Measurements from ENCODE around the gene MPPED1. TPM values are rescaled to one million over a fixed set of nuclear protein-coding genes. Genes with fewer than 3 reads are reported as not detected.

MPPED1 gene
- total RNA-seq, 1 experiment from 2014 or later, result not detected

DNA sequence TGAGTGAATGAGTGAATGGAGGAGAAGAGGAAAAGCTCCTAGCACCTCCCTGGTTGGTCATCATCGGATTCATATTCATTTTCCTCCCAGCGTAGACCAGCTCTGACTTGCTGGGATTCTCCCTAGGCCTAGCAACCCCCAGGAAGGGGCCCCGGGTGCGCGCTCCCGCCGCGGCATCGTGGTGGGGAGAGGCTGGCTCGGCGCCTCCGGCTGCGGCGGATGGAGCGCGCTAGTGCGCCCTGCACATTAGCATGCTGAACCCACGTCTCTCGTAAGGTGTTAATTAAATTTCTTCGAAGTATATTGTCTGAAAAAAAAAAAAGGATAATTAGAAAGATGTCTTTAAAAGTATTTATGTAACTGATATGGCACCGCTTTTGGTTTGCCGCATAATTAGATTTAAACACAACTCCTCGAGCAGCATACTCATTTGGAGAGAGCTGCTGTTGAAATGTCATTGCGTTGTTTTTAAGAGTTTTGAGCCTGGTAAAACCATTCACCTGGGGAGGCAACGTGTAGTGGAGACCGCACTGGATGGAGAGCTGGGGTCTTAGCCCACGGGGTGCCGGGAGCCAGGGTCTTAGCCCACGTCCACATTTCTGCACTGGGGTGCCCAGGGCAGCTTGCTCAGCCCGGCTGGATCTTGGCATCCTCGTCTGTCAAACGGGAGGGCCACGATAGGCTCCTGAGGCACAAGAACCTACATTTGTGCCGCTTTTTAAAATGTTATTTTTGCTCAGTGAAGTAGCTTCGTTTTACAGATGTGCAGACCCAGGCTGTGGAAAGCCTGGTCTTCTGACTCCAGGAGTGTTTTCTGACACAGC is 21.8 kb downstream of the MPPED1 start:
- Mint-ChIP-seq H3K4me3 (ENCODE audit: unreplicated experiment) (no peak overlapping the region), H3K27me3 (ENCODE audit: insufficient read depth, unreplicated experiment) (peaks cover 87% of the 10 kb centered on the region), H3K4me1 (ENCODE audit: insufficient read depth, unreplicated experiment) (no peaks in the 10 kb centered on the region), H3K9me3 (ENCODE audit: unreplicated experiment) (no peaks in the 10 kb centered on the region), H3K27ac (ENCODE audit: low read depth, unreplicated experiment) (no peak overlapping the region), H3K36me3 (ENCODE audit: insufficient read depth, unreplicated experiment) (no peaks in the 10 kb centered on the region)
- TF ChIP-seq, protein P1, sequence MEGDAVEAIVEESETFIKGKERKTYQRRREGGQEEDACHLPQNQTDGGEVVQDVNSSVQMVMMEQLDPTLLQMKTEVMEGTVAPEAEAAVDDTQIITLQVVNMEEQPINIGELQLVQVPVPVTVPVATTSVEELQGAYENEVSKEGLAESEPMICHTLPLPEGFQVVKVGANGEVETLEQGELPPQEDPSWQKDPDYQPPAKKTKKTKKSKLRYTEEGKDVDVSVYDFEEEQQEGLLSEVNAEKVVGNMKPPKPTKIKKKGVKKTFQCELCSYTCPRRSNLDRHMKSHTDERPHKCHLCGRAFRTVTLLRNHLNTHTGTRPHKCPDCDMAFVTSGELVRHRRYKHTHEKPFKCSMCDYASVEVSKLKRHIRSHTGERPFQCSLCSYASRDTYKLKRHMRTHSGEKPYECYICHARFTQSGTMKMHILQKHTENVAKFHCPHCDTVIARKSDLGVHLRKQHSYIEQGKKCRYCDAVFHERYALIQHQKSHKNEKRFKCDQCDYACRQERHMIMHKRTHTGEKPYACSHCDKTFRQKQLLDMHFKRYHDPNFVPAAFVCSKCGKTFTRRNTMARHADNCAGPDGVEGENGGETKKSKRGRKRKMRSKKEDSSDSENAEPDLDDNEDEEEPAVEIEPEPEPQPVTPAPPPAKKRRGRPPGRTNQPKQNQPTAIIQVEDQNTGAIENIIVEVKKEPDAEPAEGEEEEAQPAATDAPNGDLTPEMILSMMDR (IDR thresholded peaks at IDR 0.05; ENCODE audit: unreplicated experiment), result no peak
- intact Hi-C loops (cut with micrococcal nuclease), result no loop called here
- no peak for DNase-seq (ENCODE audit: unreplicated experiment)
- ChIA-PET POLR2A (no interaction called here), CTCF (interaction anchor here (0.7 kb wide), 1 partner anchor 214 kb away, joined by 3 read pairs; no protein-coding TSS in a partner anchor)
- BruUV-seq (replicated peaks), result no TSS peak

DNA sequence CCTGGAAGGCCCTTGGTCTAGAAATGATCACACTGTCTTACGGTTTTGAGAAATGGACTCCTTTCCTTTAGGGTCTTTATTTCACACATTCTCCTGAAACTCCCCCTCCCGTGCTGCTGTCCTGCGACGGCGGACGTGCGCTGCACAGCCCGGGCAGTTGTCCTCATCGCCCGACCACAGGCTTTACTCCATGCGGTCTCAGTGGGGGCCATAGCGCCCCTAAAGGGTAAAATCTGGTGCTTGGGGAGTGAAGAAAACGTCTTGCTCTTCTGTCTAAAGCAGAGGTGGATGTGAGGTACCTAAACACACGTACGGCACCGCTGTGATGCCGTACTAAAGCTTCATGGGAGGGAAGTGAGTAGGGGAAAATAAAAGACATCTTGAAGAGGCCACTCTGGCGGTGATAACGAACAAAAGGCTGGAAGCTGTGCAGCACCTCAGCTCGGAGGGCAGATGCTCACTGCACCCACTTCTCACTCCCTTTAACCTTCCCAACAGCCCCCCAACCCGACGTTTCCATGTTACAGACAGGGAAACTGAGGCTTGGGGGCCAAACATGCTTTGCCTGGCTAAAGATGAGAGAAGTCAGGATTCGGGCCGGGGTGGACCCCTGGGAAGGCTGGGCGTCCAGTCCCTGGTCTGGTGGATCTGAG is 22.6 kb downstream of the MPPED1 start:
- Mint-ChIP-seq H3K36me3 (ENCODE audit: insufficient read depth, unreplicated experiment) (no peaks in the 10 kb centered on the region), H3K27ac (ENCODE audit: low read depth, unreplicated experiment) (no peak overlapping the region), H3K4me1 (ENCODE audit: insufficient read depth, unreplicated experiment) (no peaks in the 10 kb centered on the region), H3K27me3 (ENCODE audit: insufficient read depth, unreplicated experiment) (peaks cover 84% of the 10 kb centered on the region), H3K4me3 (ENCODE audit: unreplicated experiment) (no peak overlapping the region), H3K9me3 (ENCODE audit: unreplicated experiment) (no peaks in the 10 kb centered on the region)
- no TSS peak for BruUV-seq (replicated peaks)
- POLR2A ChIA-PET, result no interaction called here
- intact Hi-C loops (cut with micrococcal nuclease), result no loop called here
- CTCF ChIA-PET, result interaction anchor here (0.7 kb wide), 1 partner anchor 215 kb away, joined by 3 read pairs; no protein-coding TSS in a partner anchor
- TF ChIP-seq, protein P1 (IDR thresholded peaks at IDR 0.05; ENCODE audit: unreplicated experiment), result no peak
- DNase-seq (ENCODE audit: unreplicated experiment), result no peak

DNA sequence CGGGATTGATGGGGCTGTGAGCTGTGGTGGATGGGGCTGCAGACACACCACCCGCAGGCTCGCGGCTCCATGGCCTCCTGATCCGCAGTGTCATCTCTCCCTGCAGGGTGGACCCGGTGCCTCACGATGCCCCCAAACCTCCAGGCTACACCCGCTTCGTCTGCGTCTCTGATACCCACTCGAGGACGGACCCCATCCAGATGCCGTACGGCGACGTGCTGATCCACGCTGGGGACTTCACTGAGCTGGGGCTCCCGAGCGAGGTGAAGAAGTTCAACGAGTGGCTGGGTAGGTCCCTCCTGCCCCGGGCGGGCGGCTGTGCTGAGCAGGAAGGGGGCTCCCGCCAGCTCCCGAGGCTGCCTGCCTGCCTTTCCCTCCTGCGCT is 23.1 kb downstream of the MPPED1 start:
- ChIA-PET POLR2A (no interaction called here), CTCF (no interaction called here)
- intact Hi-C loops (cut with micrococcal nuclease), result no loop called here
- no peaks in the 10 kb centered on the region for H3K4me1 Mint-ChIP-seq (ENCODE audit: insufficient read depth, unreplicated experiment)
- no peak overlapping the region for H3K27ac Mint-ChIP-seq (ENCODE audit: low read depth, unreplicated experiment)
- DNase-seq (ENCODE audit: unreplicated experiment), result no peak
- H3K9me3 Mint-ChIP-seq (ENCODE audit: unreplicated experiment), result no peaks in the 10 kb centered on the region
- no peaks in the 10 kb centered on the region for H3K36me3 Mint-ChIP-seq (ENCODE audit: insufficient read depth, unreplicated experiment)
- TF ChIP-seq, protein P1 (IDR thresholded peaks at IDR 0.05; ENCODE audit: unreplicated experiment), result no peak
- H3K27me3 Mint-ChIP-seq (ENCODE audit: insufficient read depth, unreplicated experiment), result peaks cover 84% of the 10 kb centered on the region
- H3K4me3 Mint-ChIP-seq (ENCODE audit: unreplicated experiment), result no peak overlapping the region
- BruUV-seq (replicated peaks), result no TSS peak

Measured in MCF 10A (cell line).